Prostate gland (tissue), 2 donors: ENCODE results near the gene ATOSB.

ENCODE experiments used
- POLR2A ChIP-seq: fragments of 450-650 bp; IDR thresholded peaks from one replicate; pipeline ENCODE4 v1.6.1; 2016; ENCODE audit warnings: antibody characterized with exemption, mild to moderate bottlenecking
- TF ChIP-seq, protein P1 (sequence below), 4 experiments: fragments of 200-600 bp in 2 of 4; fragments of 450-650 bp in 2 of 4; sonication (generic) in 2 of 4; IDR thresholded peaks; 1 replicate in 3 of 4; 2 replicates in 1 of 4; pipeline ENCODE4 v1.5.1; 2016 to 2019; ENCODE audit warnings: antibody characterized with exemption in 4 of 4, mild to moderate bottlenecking in 2 of 4, moderate library complexity in 2 of 4

- TF ChIP-seq, protein P1, sequence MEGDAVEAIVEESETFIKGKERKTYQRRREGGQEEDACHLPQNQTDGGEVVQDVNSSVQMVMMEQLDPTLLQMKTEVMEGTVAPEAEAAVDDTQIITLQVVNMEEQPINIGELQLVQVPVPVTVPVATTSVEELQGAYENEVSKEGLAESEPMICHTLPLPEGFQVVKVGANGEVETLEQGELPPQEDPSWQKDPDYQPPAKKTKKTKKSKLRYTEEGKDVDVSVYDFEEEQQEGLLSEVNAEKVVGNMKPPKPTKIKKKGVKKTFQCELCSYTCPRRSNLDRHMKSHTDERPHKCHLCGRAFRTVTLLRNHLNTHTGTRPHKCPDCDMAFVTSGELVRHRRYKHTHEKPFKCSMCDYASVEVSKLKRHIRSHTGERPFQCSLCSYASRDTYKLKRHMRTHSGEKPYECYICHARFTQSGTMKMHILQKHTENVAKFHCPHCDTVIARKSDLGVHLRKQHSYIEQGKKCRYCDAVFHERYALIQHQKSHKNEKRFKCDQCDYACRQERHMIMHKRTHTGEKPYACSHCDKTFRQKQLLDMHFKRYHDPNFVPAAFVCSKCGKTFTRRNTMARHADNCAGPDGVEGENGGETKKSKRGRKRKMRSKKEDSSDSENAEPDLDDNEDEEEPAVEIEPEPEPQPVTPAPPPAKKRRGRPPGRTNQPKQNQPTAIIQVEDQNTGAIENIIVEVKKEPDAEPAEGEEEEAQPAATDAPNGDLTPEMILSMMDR (IDR thresholded peaks at IDR 0.05), result no peak
- no peak for TF ChIP-seq POLR2A
Measured at GRCh38 chr9:35104586-35104985, 11.1 kb downstream of the ATOSB start.
